ENCODE data around the gene NFE2. TPM values are rescaled to one million over a fixed set of nuclear protein-coding genes. Genes with fewer than 3 reads are reported as not detected.

NFE2 gene
- total RNA-seq, 4 donors from 2014 or later: 0.64 to 8.0 (median 1.8) TPM; not detected in 1

- no peak overlapping the region for H3K27ac ChIP-seq
- H3K4me1 ChIP-seq: peaks cover 38 to 45% of the 10 kb centered on the region in 2 donors
Measured at GRCh38 chr12:54276368-54276767, 24.4 kb downstream of the NFE2 start.

GRCh38 chr12:54273981-54274380 lies 26.8 kb downstream of the NFE2 start:
- Histone ChIP-seq H3K36me3 (no peaks in the 10 kb centered on the region), H3K27me3 (no peaks in the 10 kb centered on the region), H3K4me1 (peaks cover 37 to 44% of the 10 kb centered on the region in 2 donors), H3K4me3 (no peak overlapping the region), H3K27ac (peak overlapping the region; percentile 47 to 71 (median 58)), H3K9me3 (no peaks in the 10 kb centered on the region)
- intact Hi-C loops (cut with DNase I; ENCODE audit: low total_unique reads) (loop anchor here (2.0 kb wide), 1 partner anchor 13 kb away; no protein-coding TSS in a partner anchor), in situ Hi-C loops (cut with MboI; ENCODE audit: low sequenced_read_pairs in 4 of 4) (no loop called here)
- DNase-seq (no peak), ATAC-seq (peak; percentile 80 to 81)
- TF ChIP-seq CTCF (IDR thresholded peaks at IDR 0.05 in 4 of 5, conservative IDR thresholded peaks at IDR 0.05 in 1 of 5): no peak
- no peak for TF ChIP-seq POLR2A (IDR thresholded peaks at IDR 0.05)

More at GRCh38 chr12:54276368-54276767, 24.4 kb downstream of the NFE2 start:
- Histone ChIP-seq H3K9me3 (no peaks in the 10 kb centered on the region), H3K27me3 (no peaks in the 10 kb centered on the region), H3K36me3 (peaks cover 0 to 2% of the 10 kb centered on the region in 2 donors), H3K4me3 (no peak overlapping the region)
- intact Hi-C loops (cut with DNase I; ENCODE audit: low total_unique reads) (loop anchor here (5.0 kb wide), 1 partner anchor 59 kb away; no protein-coding TSS in a partner anchor), in situ Hi-C loops (cut with MboI; ENCODE audit: low sequenced_read_pairs in 4 of 4) (loop anchor here in 1 of 4 donors (5.0 kb wide), 1 partner anchor 91 kb away; no protein-coding TSS in a partner anchor)
- TF ChIP-seq POLR2A (IDR thresholded peaks at IDR 0.05): no peak
- no peak for TF ChIP-seq CTCF (IDR thresholded peaks at IDR 0.05 in 4 of 5, conservative IDR thresholded peaks at IDR 0.05 in 1 of 5)
- no peak for DNase-seq
- ATAC-seq: no peak

- no peak for ATAC-seq
- Histone ChIP-seq H3K4me3 (no peak overlapping the region), H3K36me3 (no peaks in the 10 kb centered on the region), H3K9me3 (no peaks in the 10 kb centered on the region), H3K4me1 (peaks cover 21 to 26% of the 10 kb centered on the region in 2 donors), H3K27me3 (no peaks in the 10 kb centered on the region), H3K27ac (no peak overlapping the region)
- no peak for TF ChIP-seq CTCF (IDR thresholded peaks at IDR 0.05 in 4 of 5, conservative IDR thresholded peaks at IDR 0.05 in 1 of 5)
- no peak for TF ChIP-seq POLR2A (IDR thresholded peaks at IDR 0.05)
- intact Hi-C loops (cut with DNase I; ENCODE audit: low total_unique reads): no loop called here
- in situ Hi-C loops (cut with MboI; ENCODE audit: low sequenced_read_pairs in 4 of 4): no loop called here
- DNase-seq: no peak
Measured at GRCh38 chr12:54272214-54272613, 28.6 kb downstream of the NFE2 start.

- intact Hi-C loops (cut with DNase I; ENCODE audit: low total_unique reads): no loop called here
- no peaks in the 10 kb centered on the region for H3K27me3 ChIP-seq
- no peak for DNase-seq
- no peaks in the 10 kb centered on the region for H3K36me3 ChIP-seq
- in situ Hi-C loops (cut with MboI; ENCODE audit: low sequenced_read_pairs in 4 of 4): no loop called here
- ATAC-seq: no peak
- no peak overlapping the region for H3K4me3 ChIP-seq
- no peak overlapping the region for H3K27ac ChIP-seq
- TF ChIP-seq CTCF (IDR thresholded peaks at IDR 0.05 in 4 of 5, conservative IDR thresholded peaks at IDR 0.05 in 1 of 5) (no peak), POLR2A (IDR thresholded peaks at IDR 0.05) (no peak)
- no peaks in the 10 kb centered on the region for H3K9me3 ChIP-seq
- peaks cover 21 to 26% of the 10 kb centered on the region in 2 donors for H3K4me1 ChIP-seq
Measured at GRCh38 chr12:54270345-54270744, 30.5 kb downstream of the NFE2 start.

GRCh38 chr12:54266852-54267251 lies 34.0 kb downstream of the NFE2 start:
- in situ Hi-C loops (cut with MboI; ENCODE audit: low sequenced_read_pairs in 4 of 4): no loop called here
- Histone ChIP-seq H3K27ac (no peak overlapping the region), H3K36me3 (no peaks in the 10 kb centered on the region), H3K27me3 (no peaks in the 10 kb centered on the region), H3K9me3 (no peaks in the 10 kb centered on the region), H3K4me3 (no peak overlapping the region), H3K4me1 (peaks cover 8 to 15% of the 10 kb centered on the region in 2 donors)
- DNase-seq (no peak), ATAC-seq (no peak)
- intact Hi-C loops (cut with DNase I; ENCODE audit: low total_unique reads): no loop called here
- no peak for TF ChIP-seq CTCF (IDR thresholded peaks at IDR 0.05 in 4 of 5, conservative IDR thresholded peaks at IDR 0.05 in 1 of 5)
- no peak for TF ChIP-seq POLR2A (IDR thresholded peaks at IDR 0.05)
